ENCODE results near the gene RAPGEF3.

GRCh38 chr12:47714826-47715386 lies 43.8 kb downstream of the RAPGEF3 start:
- no peak for TF ChIP-seq CTCF (conservative IDR thresholded peaks at IDR 0.05 in 1 of 2, IDR thresholded peaks at IDR 0.05 in 1 of 2; ENCODE audit: extremely low read depth in 1 of 2, insufficient read depth in 1 of 2, low read depth in 1 of 2, low read length in 2 of 2)
- TF ChIP-seq EZH2 (IDR thresholded peaks at IDR 0.05; ENCODE audit: borderline replicate concordance, low read length), result no peak
